ENCODE results near the gene CBX8. TPM values are rescaled to one million over a fixed set of nuclear protein-coding genes. Genes with fewer than 3 reads are reported as not detected.

CBX8 gene
- total and polyA plus RNA-seq, 2 of the 13 experiments (the other 11 are each of a cell fraction or from before 2014, with no cell fraction given): 0.34 to 12.6 TPM

DNA sequence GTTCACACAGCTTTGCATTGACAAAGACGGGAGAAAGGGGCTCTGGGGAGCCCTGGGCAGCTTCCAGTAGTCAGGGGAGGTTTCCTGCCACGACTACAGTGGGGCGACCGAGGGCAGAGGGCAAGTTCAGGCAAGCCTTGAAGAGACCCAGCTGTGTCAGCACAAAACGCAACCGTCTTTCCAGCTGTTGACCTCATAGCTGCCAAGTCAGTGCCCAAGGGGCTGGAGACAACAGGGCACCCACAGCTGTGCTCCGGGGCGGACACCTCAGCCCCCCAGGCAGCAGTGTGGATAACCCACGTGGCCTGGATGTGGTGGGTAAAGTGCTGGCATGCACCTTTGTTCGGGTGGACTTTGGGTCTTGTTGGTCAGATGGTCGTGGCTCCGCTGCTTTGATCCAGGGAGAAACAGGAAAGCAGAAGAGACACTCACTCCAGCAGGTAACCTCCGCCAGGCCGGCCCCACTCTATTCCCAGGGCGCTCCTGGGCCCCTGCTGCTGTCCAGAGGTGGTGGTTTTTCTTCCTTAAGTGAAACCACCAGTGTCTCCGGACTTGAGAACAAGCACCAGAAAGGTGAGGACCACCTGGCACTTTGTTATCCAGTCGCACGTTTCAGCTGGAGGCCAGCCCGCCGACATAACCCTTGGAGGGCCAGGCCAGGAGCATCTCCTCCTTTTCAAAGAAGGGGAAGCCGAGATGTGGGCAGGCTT lies 36.5 kb downstream of the CBX8 start (continued):
- TF ChIP-seq PRDM4 (CRISPR knock-in tag; IDR thresholded peaks at IDR 0.05; ENCODE audit: borderline replicate concordance): no peak
- 0 out of 2 replicates have a peak, but pooled peaks have one; percentile 77 for TF ChIP-seq SSRP1 (CRISPR knock-in tag; IDR thresholded peaks at IDR 0.05)
- no peak for TF ChIP-seq SALL2 (CRISPR knock-in tag; IDR thresholded peaks at IDR 0.05)
- TF ChIP-seq ZBTB33 (CRISPR knock-in tag; IDR thresholded peaks at IDR 0.05): peak; percentile 94
- 0 out of 2 replicates have a peak, but pooled peaks have one; percentile 54 for TF ChIP-seq ZNF660 (CRISPR knock-in tag; IDR thresholded peaks at IDR 0.05; ENCODE audit: borderline replicate concordance, low read depth)
- TF ChIP-seq ZNF841 (CRISPR knock-in tag; IDR thresholded peaks at IDR 0.05; ENCODE audit: borderline replicate concordance): no peak
- 0 out of 2 replicates have a peak, but pooled peaks have one; percentile 43 for TF ChIP-seq CHCHD3 (CRISPR knock-in tag; IDR thresholded peaks at IDR 0.05)
- TF ChIP-seq, protein P1, sequence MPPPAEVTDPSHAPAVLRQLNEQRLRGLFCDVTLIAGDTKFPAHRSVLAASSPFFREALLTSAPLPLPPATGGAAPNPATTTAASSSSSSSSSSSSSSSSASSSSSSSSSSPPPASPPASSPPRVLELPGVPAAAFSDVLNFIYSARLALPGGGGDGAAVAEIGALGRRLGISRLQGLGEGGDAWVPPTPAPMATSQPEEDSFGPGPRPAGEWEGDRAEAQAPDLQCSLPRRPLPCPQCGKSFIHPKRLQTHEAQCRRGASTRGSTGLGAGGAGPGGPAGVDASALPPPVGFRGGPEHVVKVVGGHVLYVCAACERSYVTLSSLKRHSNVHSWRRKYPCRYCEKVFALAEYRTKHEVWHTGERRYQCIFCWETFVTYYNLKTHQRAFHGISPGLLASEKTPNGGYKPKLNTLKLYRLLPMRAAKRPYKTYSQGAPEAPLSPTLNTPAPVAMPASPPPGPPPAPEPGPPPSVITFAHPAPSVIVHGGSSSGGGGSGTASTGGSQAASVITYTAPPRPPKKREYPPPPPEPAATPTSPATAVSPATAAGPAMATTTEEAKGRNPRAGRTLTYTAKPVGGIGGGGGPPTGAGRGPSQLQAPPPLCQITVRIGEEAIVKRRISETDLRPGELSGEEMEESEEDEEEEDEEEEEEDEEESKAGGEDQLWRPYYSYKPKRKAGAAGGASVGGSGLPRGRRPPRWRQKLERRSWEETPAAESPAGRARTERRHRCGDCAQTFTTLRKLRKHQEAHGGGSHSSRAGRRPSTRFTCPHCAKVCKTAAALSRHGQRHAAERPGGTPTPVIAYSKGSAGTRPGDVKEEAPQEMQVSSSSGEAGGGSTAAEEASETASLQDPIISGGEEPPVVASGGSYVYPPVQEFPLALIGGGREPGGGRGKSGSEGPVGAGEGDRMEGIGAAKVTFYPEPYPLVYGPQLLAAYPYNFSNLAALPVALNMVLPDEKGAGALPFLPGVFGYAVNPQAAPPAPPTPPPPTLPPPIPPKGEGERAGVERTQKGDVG (CRISPR knock-in tag; IDR thresholded peaks at IDR 0.05; ENCODE audit: borderline replicate concordance): peak; percentile 100
- peak; percentile 64; the same call in 1 of the 2 replicates for TF ChIP-seq PHF20 (CRISPR knock-in tag; IDR thresholded peaks at IDR 0.05)
- TF ChIP-seq MTF1 (CRISPR knock-in tag; IDR thresholded peaks at IDR 0.05): no peak
- no peak for TF ChIP-seq SNRNP70 (IDR thresholded peaks at IDR 0.05; ENCODE audit: low read depth, low read length)
- no peak for TF ChIP-seq FOXM1 (CRISPR knock-in tag; IDR thresholded peaks at IDR 0.05)
- no peak for TF ChIP-seq ZNF329 (CRISPR knock-in tag; IDR thresholded peaks at IDR 0.05; ENCODE audit: low read depth)
- TF ChIP-seq TEAD3 (CRISPR knock-in tag; optimal IDR thresholded peaks at IDR 0.05; ENCODE audit: borderline replicate concordance): peak; percentile 97
- peak; percentile 95 for TF ChIP-seq ZNF446 (CRISPR knock-in tag; IDR thresholded peaks at IDR 0.05)
- TF ChIP-seq ELF4 (CRISPR knock-in tag; IDR thresholded peaks at IDR 0.05; ENCODE audit: borderline replicate concordance): no peak
- peak; percentile 74 for TF ChIP-seq SP4 (CRISPR knock-in tag; IDR thresholded peaks at IDR 0.05)
- TF ChIP-seq SPEN (CRISPR knock-in tag; IDR thresholded peaks at IDR 0.05; ENCODE audit: low read depth): peak; percentile 93; the same call in 1 of the 2 replicates
- TF ChIP-seq RAD21 (CRISPR knock-in tag; IDR thresholded peaks at IDR 0.05): no peak
- TF ChIP-seq ZC3H13 (CRISPR knock-in tag; IDR thresholded peaks at IDR 0.05): peak; percentile 95
- TF ChIP-seq ETV6 (CRISPR knock-in tag; conservative IDR thresholded peaks at IDR 0.05): no peak
- peak; percentile 49 for TF ChIP-seq AGO1 (IDR thresholded peaks at IDR 0.05; ENCODE audit: low read depth, low read length, poor library complexity, severe bottlenecking)
- peak; percentile 15; the same call in 1 of the 2 replicates for TF ChIP-seq NFYB (CRISPR knock-in tag; IDR thresholded peaks at IDR 0.05)

Data from HepG2 (cell line).